Measurements from ENCODE around the gene CAMK1G. TPM values are rescaled to one million over a fixed set of nuclear protein-coding genes. Genes with fewer than 3 reads are reported as not detected.

Gene CAMK1G
- total and polyA plus RNA-seq, 4 donors, result 0.63 to 0.72 TPM; not detected in 2

DNA sequence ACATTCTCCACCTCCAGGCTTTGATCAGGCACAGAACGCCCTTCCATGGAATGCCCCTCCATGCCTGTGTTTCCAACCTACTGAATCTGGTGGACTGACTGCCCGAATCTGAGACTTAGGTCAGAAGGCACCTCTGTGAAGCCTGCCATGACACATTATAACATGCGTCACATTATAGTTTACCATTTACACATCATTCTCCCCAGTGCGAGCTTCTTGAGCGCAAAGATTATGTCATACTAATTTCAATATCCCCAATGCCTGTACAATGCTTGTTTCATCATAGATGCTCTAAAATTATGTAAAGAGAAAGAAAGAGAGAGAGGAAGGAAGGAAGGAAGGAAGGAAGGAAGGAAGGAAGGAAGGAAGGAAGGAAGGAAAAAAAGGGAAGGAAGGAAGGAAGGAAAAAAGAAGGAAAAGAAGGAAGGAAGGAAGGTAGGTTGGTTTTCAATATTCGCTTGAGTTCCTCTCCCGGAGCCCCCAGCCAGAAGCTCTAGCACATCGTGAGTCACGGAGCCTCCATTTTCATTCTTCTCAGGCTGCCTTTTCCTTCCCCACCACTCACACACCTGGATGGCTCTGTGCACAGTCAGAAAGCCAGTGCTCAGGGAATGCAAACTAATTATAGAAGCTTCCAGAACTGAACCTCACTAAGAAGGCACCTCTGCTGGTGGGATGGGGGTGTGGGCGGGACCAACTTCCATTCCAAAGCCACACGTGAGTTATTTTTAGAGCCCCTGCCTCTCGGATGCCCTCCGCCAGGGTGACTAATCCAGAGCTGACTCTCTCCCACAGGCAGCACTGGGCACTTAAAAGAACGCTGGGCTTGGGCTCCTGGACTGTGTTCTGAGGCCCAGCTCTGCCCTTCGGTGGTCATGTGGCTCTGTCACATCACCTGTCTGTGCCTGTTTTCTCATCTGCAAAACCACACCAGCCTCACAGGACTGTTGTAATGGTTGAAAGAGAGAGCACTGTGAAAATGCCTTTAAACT lies 41.3 kb downstream of the CAMK1G start:
- ATAC-seq (ENCODE audit: low FRiP score) (no peak), DNase-seq (no peak)
- Histone ChIP-seq H3K9me3 (ENCODE audit: control insufficient read depth, low read length) (no peaks in the 10 kb centered on the region), H3K36me3 (ENCODE audit: control insufficient read depth in 1 of 2, insufficient read depth in 2 of 2, low read length in 1 of 2) (no peaks in the 10 kb centered on the region), H3K4me1 (ENCODE audit: control insufficient read depth in 1 of 2, insufficient read depth in 2 of 2, low read length in 2 of 2) (no peaks in the 10 kb centered on the region), H3K4me3 (ENCODE audit: low read length in 2 of 2) (no peak overlapping the region), H3K27ac (ENCODE audit: low read depth in 1 of 2, low read length in 2 of 2) (no peak overlapping the region), H3K27me3 (ENCODE audit: control insufficient read depth in 1 of 2, insufficient read depth in 2 of 2, low read length in 1 of 2) (no peaks in the 10 kb centered on the region)
- intact Hi-C loops (cut with DNase I), result loop anchor here in 1 of 2 donors (5.0 kb wide), 1 partner anchor 122 kb away; no protein-coding TSS in a partner anchor
- WGBS, 2 donors, result 63 to 64% methylated on average over 15 of the region's 15 CpGs

DNA sequence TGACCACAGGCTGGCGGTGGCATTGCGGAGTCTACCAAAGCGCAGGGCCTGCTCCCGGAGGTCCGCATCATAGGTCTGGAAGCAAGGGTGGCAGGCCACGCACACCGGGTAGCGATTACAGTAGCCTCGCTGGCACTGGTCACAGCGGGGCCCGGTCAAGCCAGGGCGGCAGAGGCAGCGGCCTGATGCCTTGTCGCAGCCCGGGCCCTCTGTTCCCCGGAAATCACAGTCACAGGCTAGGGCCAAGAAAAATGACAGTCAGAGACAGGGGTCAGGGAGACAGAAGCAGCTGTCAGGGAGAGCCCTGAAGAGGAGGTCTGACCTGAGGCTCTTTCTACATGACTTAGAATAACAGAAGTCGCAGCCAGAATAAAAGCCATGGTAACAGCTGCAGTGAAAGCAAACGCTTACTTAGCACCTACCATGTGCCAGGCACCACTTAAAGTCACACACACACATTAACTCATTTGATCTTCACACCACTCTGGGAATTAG lies 42.3 kb downstream of the CAMK1G start:
- no peak for DNase-seq
- H3K4me1 ChIP-seq (ENCODE audit: control insufficient read depth in 1 of 2, insufficient read depth in 2 of 2, low read length in 2 of 2), result no peaks in the 10 kb centered on the region
- H3K27me3 ChIP-seq (ENCODE audit: control insufficient read depth in 1 of 2, insufficient read depth in 2 of 2, low read length in 1 of 2), result no peaks in the 10 kb centered on the region
- 37 to 42% methylated on average over 18 of the region's 18 CpGs for WGBS, 2 donors
- intact Hi-C loops (cut with DNase I), result loop anchor here (2.0 to 5.0 kb wide), 2 partner anchors 49 to 121 kb away; no protein-coding TSS in a partner anchor
- H3K27ac ChIP-seq (ENCODE audit: low read depth in 1 of 2, low read length in 2 of 2), result no peak overlapping the region
- no peak for ATAC-seq (ENCODE audit: low FRiP score)
- H3K4me3 ChIP-seq (ENCODE audit: low read length in 2 of 2), result no peak overlapping the region
- H3K36me3 ChIP-seq (ENCODE audit: control insufficient read depth in 1 of 2, insufficient read depth in 2 of 2, low read length in 1 of 2), result no peaks in the 10 kb centered on the region
- H3K9me3 ChIP-seq (ENCODE audit: control insufficient read depth, low read length), result no peaks in the 10 kb centered on the region

DNA sequence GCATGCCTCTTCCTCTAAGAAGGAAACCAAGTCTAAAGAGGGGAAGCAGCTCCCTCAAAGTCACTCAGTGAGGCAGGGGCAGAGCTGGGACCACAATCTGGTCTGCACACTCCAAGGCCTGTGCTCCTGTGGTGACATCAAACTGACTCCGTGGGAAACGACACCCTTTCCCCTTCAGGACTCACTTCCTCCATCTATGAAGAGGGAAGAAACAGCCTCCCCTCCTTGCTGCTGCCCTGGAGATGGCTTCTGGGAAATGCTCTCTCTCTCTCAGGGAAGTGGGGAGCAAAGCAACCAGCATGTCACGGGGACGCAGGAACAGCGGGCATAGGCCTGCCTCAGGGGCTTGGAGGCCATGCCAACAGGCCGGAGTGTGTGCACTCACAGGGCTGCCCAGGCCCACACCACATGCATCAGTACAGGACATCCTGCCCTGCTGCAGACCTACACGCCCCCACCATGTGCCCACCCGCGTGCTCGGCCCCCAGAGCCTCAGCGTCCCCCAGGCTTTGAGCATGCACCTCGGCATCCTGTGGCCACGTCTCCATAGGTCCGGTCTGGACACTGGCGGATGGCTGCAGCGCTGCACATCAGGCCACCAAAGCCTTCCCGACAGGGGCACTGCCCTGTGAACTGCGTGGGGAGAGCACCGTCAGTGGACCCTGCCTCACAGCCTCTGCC lies 43.0 kb downstream of the CAMK1G start:
- DNase-seq (no peak), ATAC-seq (ENCODE audit: low FRiP score) (peak; percentile 30)
- Histone ChIP-seq H3K4me3 (ENCODE audit: low read length in 2 of 2) (no peak overlapping the region), H3K9me3 (ENCODE audit: control insufficient read depth, low read length) (no peaks in the 10 kb centered on the region), H3K27me3 (ENCODE audit: control insufficient read depth in 1 of 2, insufficient read depth in 2 of 2, low read length in 1 of 2) (no peaks in the 10 kb centered on the region), H3K4me1 (ENCODE audit: control insufficient read depth in 1 of 2, insufficient read depth in 2 of 2, low read length in 2 of 2) (no peaks in the 10 kb centered on the region), H3K27ac (ENCODE audit: low read depth in 1 of 2, low read length in 2 of 2) (no peak overlapping the region), H3K36me3 (ENCODE audit: control insufficient read depth in 1 of 2, insufficient read depth in 2 of 2, low read length in 1 of 2) (no peaks in the 10 kb centered on the region)
- intact Hi-C loops (cut with DNase I), result loop anchor here (2.0 to 5.0 kb wide), 2 partner anchors 50 to 121 kb away; no protein-coding TSS in a partner anchor
- WGBS, 2 donors, result 91 to 92% methylated on average over 19 of the region's 19 CpGs

GRCh38 chr1:209627027-209627731 lies 43.7 kb downstream of the CAMK1G start:
- no peaks in the 10 kb centered on the region for H3K27me3 ChIP-seq (ENCODE audit: control insufficient read depth in 1 of 2, insufficient read depth in 2 of 2, low read length in 1 of 2)
- H3K27ac ChIP-seq (ENCODE audit: low read depth in 1 of 2, low read length in 2 of 2), result no peak overlapping the region
- intact Hi-C loops (cut with DNase I), result loop anchor here (2.0 to 5.0 kb wide), 2 partner anchors 50 to 120 kb away; no protein-coding TSS in a partner anchor
- ATAC-seq (ENCODE audit: low FRiP score), result no peak
- no peaks in the 10 kb centered on the region for H3K4me1 ChIP-seq (ENCODE audit: control insufficient read depth in 1 of 2, insufficient read depth in 2 of 2, low read length in 2 of 2)
- no peak for DNase-seq
- 63 to 64% methylated on average over 15 to 16 of the region's 16 CpGs for WGBS, 2 donors
- no peak overlapping the region for H3K4me3 ChIP-seq (ENCODE audit: low read length in 2 of 2)
- no peaks in the 10 kb centered on the region for H3K36me3 ChIP-seq (ENCODE audit: control insufficient read depth in 1 of 2, insufficient read depth in 2 of 2, low read length in 1 of 2)
- no peaks in the 10 kb centered on the region for H3K9me3 ChIP-seq (ENCODE audit: control insufficient read depth, low read length)

- H3K27ac ChIP-seq (ENCODE audit: low read depth in 1 of 2, low read length in 2 of 2), result no peak overlapping the region
- H3K9me3 ChIP-seq (ENCODE audit: control insufficient read depth, low read length), result no peaks in the 10 kb centered on the region
- H3K27me3 ChIP-seq (ENCODE audit: control insufficient read depth in 1 of 2, insufficient read depth in 2 of 2, low read length in 1 of 2), result no peaks in the 10 kb centered on the region
- H3K4me1 ChIP-seq (ENCODE audit: control insufficient read depth in 1 of 2, insufficient read depth in 2 of 2, low read length in 2 of 2), result no peaks in the 10 kb centered on the region
- WGBS, 2 donors, result 40 to 42% methylated on average over 16 of the region's 16 CpGs
- H3K36me3 ChIP-seq (ENCODE audit: control insufficient read depth in 1 of 2, insufficient read depth in 2 of 2, low read length in 1 of 2), result no peaks in the 10 kb centered on the region
- intact Hi-C loops (cut with DNase I), result loop anchor here (2.0 to 5.0 kb wide), 2 partner anchors 51 to 120 kb away; no protein-coding TSS in a partner anchor
- ATAC-seq (ENCODE audit: low FRiP score) (peak; percentile 79), DNase-seq (peak; percentile 85 to 91)
- no peak overlapping the region for H3K4me3 ChIP-seq (ENCODE audit: low read length in 2 of 2)
Measured at GRCh38 chr1:209627732-209628196, 44.2 kb downstream of the CAMK1G start.

- no peaks in the 10 kb centered on the region for H3K36me3 ChIP-seq (ENCODE audit: control insufficient read depth in 1 of 2, insufficient read depth in 2 of 2, low read length in 1 of 2)
- H3K4me1 ChIP-seq (ENCODE audit: control insufficient read depth in 1 of 2, insufficient read depth in 2 of 2, low read length in 2 of 2), result no peaks in the 10 kb centered on the region
- no peaks in the 10 kb centered on the region for H3K9me3 ChIP-seq (ENCODE audit: control insufficient read depth, low read length)
- no peak for DNase-seq
- no peaks in the 10 kb centered on the region for H3K27me3 ChIP-seq (ENCODE audit: control insufficient read depth in 1 of 2, insufficient read depth in 2 of 2, low read length in 1 of 2)
- 87 to 88% methylated on average over 7 of the region's 7 CpGs for WGBS, 2 donors
- H3K4me3 ChIP-seq (ENCODE audit: low read length in 2 of 2), result no peak overlapping the region
- ATAC-seq (ENCODE audit: low FRiP score), result no peak
- intact Hi-C loops (cut with DNase I), result loop anchor here in 1 of 2 donors (5.0 kb wide), 1 partner anchor 119 kb away; no protein-coding TSS in a partner anchor
- no peak overlapping the region for H3K27ac ChIP-seq (ENCODE audit: low read depth in 1 of 2, low read length in 2 of 2)
Measured at GRCh38 chr1:209628618-209629299, 45.2 kb downstream of the CAMK1G start.

DNA sequence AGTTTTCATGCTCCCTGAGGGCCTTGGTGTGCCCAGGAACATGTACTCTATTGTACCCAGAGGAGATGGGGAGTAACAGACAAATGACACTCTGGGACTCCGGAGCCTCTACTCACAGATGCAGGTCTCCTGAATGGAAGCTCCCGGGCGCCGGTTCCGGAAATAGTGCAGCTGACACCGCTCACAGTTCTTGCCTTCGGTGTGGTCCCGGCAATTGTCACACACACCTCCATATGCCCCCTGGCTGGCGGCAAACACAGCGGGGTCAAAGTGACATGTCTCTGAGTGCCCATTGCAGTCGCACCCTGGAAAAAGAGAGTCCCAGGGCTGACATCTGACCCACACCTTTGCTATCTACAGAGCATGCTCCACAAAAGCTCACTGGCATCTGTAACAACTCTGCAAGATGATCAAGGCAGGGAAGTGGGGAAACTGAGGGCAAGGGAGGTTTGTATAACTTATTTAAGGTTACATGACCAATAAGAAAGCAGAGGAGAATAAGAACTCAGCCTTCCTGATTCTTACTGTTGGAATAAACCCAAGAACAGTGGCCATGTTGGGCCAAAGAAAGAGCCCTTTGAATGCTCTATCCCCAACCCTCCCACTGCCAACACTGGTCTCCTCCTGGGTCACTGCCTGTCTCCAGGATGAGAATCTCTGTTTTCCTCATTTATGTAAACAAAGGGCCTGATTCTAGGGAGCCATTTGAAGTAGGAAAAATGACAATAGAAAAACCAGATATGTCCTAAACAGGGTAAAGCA lies 46.3 kb downstream of the CAMK1G start:
- DNase-seq (no peak), ATAC-seq (ENCODE audit: low FRiP score) (no peak)
- Histone ChIP-seq H3K4me1 (ENCODE audit: control insufficient read depth in 1 of 2, insufficient read depth in 2 of 2, low read length in 2 of 2) (no peaks in the 10 kb centered on the region), H3K36me3 (ENCODE audit: control insufficient read depth in 1 of 2, insufficient read depth in 2 of 2, low read length in 1 of 2) (no peaks in the 10 kb centered on the region), H3K9me3 (ENCODE audit: control insufficient read depth, low read length) (no peaks in the 10 kb centered on the region), H3K27ac (ENCODE audit: low read depth in 1 of 2, low read length in 2 of 2) (no peak overlapping the region), H3K27me3 (ENCODE audit: control insufficient read depth in 1 of 2, insufficient read depth in 2 of 2, low read length in 1 of 2) (no peaks in the 10 kb centered on the region), H3K4me3 (ENCODE audit: low read length in 2 of 2) (no peak overlapping the region)
- WGBS, 2 donors, result 92 to 96% methylated on average over 11 of the region's 11 CpGs
- intact Hi-C loops (cut with DNase I), result loop anchor here in 1 of 2 donors (5.0 kb wide), 1 partner anchor 117 kb away; no protein-coding TSS in a partner anchor
